ENCODE data around the gene GNG12.
A peak's percentile ranks its signal among the peaks of the same experiment; 100 is the strongest.

GNG12 gene

DNA sequence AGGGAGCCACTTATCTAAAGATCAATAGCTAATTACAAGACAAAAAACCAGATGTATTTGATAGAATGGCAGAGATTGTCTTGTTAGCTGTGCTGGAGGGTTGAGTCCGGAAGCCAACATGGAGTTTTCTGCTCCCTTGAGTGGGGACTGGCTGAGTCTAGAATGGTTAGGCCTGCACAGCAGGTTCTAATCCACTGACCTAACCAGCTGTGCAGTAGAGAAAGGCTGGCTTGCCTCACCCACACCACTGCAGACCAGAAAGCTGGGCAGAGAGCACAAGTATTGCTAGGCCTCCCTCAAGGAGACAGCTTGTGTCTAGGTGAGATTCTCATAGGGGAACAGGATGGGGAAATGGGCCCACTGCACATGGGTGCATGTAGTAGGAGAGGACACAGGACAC is 11.7 kb upstream of the GNG12 start:
- DNase-seq: no peak
- in situ Hi-C loops (cut with MboI; ENCODE audit: low pct_unique_long_range_greater_than_20kb, low sequenced_read_pairs): no loop called here

DNA sequence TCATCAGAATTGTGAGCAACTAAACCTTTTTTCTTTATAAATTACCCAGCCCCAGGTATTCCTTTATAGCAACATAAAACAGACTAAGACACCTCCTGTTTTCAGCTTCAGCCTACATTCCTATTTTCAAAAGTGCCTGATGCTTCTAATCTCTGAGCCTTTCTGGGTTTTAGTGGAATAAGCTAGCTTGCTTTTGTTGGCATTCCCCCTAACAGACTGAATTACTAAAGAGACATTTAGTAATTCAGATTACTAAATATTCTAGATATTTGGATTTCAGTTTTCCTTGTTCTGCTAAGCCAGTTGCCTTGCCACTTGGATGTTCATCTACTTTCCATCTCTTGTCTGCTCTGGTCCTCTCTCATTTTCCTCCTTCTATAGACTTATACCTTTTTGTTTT is 10.5 kb upstream of the GNG12 start:
- no peak for DNase-seq
- in situ Hi-C loops (cut with MboI; ENCODE audit: low pct_unique_long_range_greater_than_20kb, low sequenced_read_pairs): no loop called here

DNA sequence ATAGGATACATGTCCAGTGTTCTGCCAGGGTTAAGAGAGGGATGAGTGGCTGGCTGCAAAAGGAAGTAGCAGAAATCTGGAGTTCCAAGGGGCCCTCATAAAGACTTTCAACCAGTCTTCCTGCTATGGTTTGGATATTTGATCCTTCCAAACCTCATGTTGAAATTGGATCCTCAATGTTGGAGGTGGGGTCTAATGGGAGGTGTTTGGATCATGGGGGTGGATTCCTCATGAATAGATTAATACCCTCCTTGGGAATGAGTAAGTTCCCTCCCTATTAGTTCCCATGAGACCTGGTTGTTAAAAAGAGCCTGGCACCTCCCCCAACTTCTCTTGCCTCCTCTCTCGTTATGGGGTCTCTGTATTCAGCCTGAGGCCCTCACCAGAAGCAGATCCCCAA is 10.1 kb upstream of the GNG12 start:
- DNase-seq: no peak
- in situ Hi-C loops (cut with MboI; ENCODE audit: low pct_unique_long_range_greater_than_20kb, low sequenced_read_pairs): no loop called here

DNA sequence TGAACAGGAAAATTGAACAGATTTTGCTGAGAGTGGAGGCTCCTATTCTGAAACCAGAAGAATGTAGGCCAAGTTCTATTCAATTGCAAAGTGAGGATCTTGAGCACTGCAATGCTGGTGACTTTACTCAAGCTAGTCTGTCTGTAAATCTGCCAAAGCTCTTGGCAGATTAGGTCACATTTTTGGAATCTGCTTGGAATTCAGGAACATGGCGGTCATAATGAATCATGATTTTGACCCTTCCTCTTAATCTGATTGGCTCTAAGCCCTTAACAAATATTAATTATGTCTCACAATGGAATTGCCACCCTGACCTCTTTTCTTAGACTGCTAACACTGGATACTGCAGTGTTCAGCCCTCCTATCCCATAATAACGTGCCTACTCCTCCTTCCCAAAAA is 7.2 kb upstream of the GNG12 start:
- DNase-seq: no peak
- in situ Hi-C loops (cut with MboI; ENCODE audit: low pct_unique_long_range_greater_than_20kb, low sequenced_read_pairs): no loop called here

DNA sequence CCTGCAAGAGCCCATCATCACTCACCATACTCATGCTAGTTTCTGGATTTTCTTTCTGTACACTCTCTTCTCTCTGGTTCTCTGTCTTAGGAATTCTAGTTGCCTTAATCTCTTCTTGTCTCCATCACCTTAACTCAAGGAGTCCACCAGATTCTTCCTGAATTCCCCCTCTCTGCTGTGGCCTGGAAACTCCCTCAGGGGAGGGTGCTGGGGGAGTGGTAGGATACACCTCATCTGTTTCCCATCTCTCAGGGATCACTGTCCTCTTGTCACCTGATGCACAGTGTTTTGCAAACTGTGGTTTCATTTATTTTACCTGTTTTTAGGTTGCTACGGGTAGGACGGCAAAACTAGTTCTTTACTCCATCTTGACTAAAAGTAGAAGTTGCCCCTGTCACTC is 6.6 kb upstream of the GNG12 start:
- in situ Hi-C loops (cut with MboI; ENCODE audit: low pct_unique_long_range_greater_than_20kb, low sequenced_read_pairs): no loop called here
- no peak for DNase-seq

DNA sequence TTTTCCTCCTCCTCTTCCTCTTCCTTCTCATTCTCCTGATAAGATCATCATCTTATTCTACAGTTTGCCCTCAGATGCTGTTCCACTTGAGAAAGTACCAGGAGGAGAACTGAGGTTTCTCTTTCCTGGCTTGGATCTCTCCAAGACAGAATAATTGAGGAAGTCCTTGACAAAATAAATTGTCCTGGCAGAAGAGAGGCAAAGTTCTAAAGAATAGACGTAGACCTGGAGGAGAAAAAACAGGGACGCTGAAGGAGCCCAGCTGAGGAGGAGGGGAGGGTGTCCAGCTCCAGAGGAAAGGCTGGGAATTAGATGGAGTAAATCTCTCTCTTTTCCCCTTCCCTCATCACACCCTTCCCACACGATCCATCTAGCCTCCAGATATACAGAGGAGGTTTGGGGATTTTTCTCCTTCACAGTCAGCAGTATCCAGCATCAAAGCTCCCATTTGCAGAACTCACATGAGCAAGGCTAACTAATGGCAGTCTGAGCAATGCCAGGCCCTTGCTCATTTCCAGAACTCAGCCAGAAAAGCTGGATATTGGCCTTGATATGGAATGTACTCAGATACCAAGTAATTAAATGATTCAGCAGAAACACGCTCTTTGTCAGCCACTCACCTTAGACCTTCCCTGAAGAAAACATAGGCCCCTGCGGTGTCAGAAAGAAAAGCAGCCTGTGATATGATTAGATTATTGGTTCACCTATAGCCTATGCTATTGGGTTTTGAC is 5.1 kb upstream of the GNG12 start:
- DNase-seq: no peak
- in situ Hi-C loops (cut with MboI; ENCODE audit: low pct_unique_long_range_greater_than_20kb, low sequenced_read_pairs): no loop called here

DNA sequence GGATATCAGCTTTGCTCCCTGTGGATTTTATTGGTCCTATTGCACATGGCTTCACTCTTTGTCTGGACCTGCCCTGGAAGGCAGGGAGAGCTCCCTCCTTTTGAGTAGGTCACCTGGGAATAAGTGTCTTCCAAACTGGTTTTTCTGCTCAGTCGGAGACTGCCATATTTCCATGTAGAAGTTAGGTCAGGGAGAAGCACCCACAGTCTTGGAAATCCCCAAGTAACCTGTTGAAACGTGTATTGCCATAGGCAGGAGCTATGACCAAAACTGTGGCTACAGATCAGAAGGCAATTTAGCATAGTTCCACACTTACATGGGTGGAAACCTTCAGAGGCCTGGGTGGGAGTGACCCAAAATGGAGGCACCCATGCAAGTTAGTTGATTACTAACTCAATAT is 3.5 kb upstream of the GNG12 start:
- DNase-seq: no peak
- in situ Hi-C loops (cut with MboI; ENCODE audit: low pct_unique_long_range_greater_than_20kb, low sequenced_read_pairs): no loop called here

DNA sequence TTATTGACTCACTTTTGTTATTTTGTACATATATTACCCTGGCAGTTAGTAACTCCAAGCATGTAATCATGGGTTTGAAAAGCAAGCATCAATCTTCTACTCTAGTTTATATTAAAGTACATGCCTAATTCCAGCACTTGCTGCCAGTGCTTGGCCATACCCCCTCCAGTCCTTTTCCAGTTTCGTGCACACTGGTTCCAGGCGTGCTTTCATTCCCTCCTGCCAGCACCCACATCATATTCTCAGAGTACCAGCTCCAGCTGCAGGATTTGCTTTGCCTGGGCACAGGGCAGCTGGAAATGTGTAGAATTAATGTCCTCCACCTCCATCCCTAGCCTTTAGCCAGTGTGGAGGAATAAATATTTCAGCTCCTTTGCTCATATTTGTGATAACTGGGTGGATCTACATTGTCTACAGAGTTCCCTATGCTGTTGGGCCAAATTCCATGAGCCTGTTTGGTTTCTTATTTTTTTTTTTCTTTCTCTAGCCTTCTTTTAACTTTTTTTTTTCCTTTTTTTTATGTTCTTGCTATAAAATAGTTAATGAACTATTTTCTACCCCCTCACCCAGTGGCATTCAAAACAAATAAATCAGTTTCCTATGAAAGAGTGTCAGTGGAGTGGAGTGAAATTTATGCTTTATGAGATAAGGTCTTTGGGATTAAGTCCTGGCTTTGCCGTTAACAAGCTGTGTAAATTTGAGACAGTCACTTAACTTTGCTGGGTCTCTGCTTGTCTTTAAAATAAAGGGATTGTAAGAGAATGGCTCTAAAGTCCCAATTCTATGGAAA is 2.6 kb upstream of the GNG12 start:
- no peak for DNase-seq
- in situ Hi-C loops (cut with MboI; ENCODE audit: low pct_unique_long_range_greater_than_20kb, low sequenced_read_pairs): no loop called here

DNA sequence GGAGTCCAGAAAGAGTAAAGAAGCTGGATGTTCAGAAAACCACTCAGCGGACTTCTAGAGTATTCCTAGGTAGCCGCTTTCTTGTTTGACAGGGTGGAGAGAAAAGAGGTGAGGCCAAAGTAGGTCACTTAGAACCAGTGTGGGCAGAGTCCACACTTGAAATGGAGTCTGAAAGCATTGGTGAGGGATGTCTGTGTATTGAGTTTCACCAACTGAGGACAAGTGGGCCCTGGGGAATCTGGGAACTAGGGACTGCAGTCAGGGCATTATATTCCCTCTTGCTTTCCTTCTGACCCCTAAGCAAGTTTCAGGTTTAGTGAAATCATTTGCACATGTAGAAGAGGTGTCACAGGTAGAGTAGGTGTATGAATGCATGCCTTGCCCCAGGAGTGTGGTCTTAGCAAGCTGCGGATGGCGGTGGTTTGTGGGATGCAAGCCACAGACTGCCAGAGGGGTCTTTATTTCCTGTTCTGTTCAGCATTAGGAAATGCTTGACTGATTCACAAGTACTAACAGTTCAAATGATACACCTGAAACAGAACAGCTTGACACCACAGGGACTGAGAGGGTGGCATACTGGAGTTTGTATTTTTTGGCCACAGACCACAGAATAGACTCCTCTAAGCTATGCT is 1.1 kb upstream of the GNG12 start:
- peak; percentile 12 for DNase-seq

DNA sequence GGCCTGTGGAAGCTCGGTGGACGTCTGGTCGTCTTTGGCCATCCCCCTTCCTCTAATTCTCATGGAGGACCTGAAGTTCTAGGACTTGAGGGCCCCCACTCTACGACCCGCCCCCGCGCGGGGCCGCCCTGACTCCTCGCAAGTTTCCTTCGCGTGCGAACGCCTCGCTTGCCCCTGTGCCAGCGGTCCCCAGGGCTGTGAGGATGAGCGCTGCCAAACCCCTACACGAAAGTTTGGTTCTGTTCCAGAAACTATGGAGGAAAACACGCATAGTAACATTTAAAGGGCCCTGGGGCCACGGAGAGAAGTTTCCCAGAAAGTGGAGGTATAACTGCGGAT is 304 bp upstream of the GNG12 start:
- no peak for DNase-seq

More for the DNA sequence above, 1.1 kb upstream of the GNG12 start:
- in situ Hi-C loops (cut with MboI; ENCODE audit: low pct_unique_long_range_greater_than_20kb, low sequenced_read_pairs): no loop called here

DNA sequence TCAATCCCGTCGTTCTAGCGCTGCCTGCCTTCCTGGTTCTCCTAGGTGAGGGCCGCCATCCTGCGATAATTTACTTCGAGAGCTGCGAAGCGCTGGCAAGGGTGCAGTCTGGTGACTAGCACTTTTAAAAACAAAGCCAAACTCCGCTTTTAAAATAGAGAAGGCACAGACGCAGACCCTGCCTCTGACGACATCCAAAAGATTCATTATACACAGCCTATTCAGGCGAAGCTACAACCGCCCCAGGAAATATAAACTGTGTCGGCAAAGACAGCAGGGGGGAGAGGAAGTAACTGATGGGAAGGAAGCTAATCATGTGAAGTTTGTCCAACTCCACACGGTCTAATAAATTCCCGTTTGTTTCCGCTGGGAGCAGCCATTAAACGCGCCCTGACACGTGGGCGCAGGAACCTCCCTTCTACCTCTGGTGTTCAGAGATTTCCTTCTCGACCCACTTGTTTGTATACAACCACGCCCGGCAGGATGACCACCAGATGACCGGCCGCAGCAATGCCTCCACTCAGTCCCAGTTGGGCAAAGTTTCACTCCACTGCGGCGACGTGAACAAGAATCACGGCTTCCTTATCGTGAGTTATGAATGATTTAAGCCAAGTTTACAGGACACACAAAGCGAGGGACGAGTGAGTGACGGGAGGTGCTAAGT is 1.3 kb downstream of the GNG12 start:
- in situ Hi-C loops (cut with MboI; ENCODE audit: low pct_unique_long_range_greater_than_20kb, low sequenced_read_pairs): no loop called here
- DNase-seq: peak; percentile 40

More for the DNA sequence above, 304 bp upstream of the GNG12 start:
- in situ Hi-C loops (cut with MboI; ENCODE audit: low pct_unique_long_range_greater_than_20kb, low sequenced_read_pairs): no loop called here

DNA sequence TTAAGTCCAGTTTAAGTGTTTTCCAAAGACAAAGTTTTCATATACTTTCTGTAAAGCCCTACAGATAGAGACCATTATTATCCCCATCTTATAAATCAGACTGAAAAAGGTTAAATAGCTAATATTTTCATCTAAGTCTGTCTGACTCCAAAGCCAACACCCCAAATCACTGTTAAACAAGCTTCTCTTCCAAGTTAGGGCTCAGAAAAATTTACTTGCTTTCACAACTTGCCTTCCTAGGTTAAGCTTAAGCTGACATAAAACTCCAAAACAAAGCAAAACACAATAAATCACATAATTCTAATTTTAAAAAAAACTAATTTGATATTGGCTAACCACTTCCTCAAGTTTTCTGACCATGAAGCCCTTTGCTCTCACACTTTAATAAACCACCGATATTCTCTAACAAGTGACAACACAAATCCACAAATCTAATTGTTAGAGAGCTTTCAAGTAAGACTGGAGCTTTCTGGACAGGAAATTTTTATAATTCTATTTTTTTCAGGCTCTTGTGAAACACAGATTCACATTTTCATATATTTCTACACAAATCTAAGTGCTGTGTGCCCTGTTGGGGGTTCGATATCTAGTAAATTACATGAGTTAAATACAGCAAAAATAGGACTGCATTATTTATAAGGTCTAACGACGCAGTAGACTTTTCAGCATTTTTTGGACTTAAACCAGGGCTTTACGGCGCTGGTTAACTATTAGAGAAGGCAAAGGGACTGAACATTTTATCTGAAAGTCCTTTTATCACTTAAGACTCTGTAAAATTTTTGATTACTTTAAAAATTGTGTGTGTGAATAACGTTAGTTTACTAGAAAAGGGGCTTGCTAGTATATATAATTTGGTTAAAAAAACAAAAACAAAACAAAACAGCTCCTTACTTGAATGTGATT is 2.1 kb downstream of the GNG12 start:
- in situ Hi-C loops (cut with MboI; ENCODE audit: low pct_unique_long_range_greater_than_20kb, low sequenced_read_pairs): no loop called here
- peak; percentile 4 for DNase-seq

DNA sequence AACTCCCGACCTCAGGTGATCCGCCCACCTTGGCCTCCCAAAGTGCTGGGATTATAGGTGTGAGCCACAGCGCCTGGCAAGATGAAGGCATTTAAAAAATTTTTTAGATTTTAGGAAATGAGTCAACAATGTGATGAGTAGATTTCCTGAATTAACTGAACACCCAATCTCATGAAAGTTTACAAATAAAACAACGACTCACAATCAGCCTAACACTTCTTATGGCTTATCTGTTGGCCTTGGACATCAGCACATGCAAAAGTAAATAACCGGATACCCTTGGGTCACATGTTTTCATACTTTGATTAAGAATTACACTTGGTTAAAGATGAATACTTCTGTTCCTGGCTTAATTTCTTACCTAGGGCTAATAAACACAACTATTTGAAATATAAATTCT is 3.0 kb downstream of the GNG12 start:
- in situ Hi-C loops (cut with MboI; ENCODE audit: low pct_unique_long_range_greater_than_20kb, low sequenced_read_pairs): no loop called here
- no peak for DNase-seq

DNA sequence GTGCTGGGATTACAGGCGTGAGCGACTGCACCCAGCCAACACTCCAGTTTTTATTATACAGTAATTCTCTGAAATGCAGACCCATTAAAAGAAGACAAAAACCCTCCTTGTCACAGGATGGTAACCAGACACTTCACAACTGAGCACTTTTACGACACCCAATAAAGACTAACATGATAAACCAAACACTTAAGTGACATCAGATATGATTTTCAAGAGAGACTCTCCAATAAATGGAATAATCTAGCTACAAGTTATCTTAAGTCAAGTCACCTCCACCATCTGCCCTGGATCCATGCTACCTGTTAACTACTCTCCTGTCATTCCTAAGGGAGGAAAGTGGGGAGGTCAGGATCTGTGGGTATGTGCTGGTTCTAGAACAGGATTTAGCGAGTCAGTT is 5.6 kb downstream of the GNG12 start:
- in situ Hi-C loops (cut with MboI; ENCODE audit: low pct_unique_long_range_greater_than_20kb, low sequenced_read_pairs): no loop called here

DNA sequence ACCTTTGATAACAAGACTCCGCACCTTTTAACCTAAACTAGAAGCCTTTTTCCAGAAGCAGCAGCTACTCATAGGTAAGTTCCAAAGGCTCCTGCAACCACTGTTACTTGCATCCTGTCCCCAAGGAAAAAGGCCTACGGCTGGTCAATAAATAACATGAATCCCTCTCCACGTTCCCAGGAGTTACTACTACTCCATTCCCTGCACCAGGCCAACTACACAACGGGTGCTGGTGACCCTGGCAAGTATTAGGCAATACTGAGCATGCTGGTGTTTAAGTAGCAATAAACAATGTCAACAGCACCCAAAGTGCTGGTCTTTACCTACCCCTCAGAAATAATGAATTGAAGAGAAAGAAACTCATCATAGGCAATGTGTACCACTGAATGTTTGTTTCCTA is 7.7 kb downstream of the GNG12 start:
- DNase-seq: no peak
- in situ Hi-C loops (cut with MboI; ENCODE audit: low pct_unique_long_range_greater_than_20kb, low sequenced_read_pairs): no loop called here

More for the DNA sequence above, 5.6 kb downstream of the GNG12 start:
- DNase-seq: no peak

DNA sequence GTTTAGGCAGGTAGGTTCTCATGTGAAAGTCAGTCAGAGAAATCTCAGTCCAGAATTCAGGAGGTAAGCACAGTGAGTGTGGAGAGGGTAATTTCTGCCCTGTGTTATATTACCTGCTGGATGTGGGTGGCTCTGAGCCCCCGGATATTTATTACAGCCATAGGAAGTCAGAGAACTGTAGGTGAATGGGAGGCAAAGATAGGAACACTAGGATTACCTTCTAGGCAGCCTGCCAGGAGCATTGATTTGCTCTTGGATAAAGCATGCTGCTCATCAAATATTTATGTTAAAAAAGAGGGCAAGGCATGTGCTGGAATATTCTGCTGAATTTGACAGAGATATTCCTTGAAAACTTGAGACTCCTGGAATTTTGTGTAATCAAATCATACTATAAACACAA is 8.5 kb downstream of the GNG12 start:
- in situ Hi-C loops (cut with MboI; ENCODE audit: low pct_unique_long_range_greater_than_20kb, low sequenced_read_pairs): no loop called here
- no peak for DNase-seq

DNA sequence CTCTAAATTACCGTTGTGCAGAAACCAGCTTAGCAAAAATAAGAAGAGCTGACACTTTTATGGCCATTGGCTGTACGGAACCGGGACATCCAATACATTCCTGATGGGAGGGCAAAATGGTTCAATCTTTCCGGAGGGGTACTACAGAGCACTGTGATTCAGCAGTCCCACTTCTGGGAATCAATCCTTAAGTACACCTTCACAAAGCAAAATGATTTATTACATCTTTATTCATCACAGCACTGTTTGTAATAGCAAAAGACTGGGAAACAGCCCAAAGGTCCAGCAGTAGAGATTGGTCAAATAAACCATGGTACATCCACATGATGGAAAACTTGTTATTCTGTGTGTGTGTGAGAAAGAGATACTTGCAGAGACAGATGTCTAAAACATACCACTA is 9.7 kb downstream of the GNG12 start:
- DNase-seq: no peak
- in situ Hi-C loops (cut with MboI; ENCODE audit: low pct_unique_long_range_greater_than_20kb, low sequenced_read_pairs): no loop called here

DNA sequence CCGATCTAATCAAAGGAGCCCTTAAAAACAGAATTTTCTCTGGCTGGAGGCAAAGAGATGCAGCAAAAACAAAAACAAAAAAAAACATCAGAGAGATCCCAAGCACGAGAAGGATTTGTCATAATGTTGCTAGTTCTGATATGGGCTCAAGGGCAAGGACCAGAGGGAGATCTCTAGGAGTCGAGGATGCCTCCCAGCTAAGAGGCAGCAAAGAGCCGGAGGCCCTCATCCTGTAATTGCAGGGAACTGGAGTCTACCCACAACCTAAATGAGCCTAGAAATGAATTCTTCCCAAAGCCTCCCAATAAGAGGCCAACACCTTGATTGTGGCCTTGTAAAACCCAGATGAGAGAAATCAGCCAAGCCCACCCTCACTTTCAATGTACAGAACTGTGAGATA is 12.0 kb downstream of the GNG12 start:
- in situ Hi-C loops (cut with MboI; ENCODE audit: low pct_unique_long_range_greater_than_20kb, low sequenced_read_pairs): no loop called here
- no peak for DNase-seq

DNA sequence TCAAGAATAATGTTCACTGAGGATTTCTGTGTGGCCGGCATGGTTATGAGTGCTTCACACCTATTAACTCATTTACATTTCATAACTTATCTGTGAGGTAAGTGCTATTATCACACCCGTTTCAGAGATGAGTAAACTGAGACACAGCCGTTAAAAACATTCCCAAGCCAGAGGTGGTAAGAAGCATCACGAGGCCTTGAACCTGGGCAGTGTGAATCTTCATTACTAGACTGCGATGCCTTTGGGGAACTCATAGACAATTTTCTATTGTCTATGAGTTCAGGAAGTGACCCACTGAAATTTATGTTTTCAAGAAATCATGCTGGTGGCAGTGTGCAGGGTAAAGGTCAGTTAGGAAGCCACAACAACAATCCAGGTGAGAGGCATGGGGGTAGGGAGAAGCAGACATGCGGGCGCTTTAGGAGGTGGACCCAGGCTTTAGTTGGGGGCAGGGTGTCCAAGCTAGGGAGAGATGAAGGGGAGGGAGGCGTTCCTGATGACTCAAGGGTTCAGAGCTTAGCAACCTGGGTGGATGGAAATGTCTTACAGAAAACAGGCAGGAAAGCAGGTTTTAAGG is 14.5 kb downstream of the GNG12 start:
- no peak for DNase-seq
- in situ Hi-C loops (cut with MboI; ENCODE audit: low pct_unique_long_range_greater_than_20kb, low sequenced_read_pairs): no loop called here
